ENCODE measurements around the gene HK1. TPM values are rescaled to one million over a fixed set of nuclear protein-coding genes. Genes with fewer than 3 reads are reported as not detected.

The HK1 gene
- total RNA-seq, 2 experiments from 2014 or later, result 118 to 123 TPM

DNA sequence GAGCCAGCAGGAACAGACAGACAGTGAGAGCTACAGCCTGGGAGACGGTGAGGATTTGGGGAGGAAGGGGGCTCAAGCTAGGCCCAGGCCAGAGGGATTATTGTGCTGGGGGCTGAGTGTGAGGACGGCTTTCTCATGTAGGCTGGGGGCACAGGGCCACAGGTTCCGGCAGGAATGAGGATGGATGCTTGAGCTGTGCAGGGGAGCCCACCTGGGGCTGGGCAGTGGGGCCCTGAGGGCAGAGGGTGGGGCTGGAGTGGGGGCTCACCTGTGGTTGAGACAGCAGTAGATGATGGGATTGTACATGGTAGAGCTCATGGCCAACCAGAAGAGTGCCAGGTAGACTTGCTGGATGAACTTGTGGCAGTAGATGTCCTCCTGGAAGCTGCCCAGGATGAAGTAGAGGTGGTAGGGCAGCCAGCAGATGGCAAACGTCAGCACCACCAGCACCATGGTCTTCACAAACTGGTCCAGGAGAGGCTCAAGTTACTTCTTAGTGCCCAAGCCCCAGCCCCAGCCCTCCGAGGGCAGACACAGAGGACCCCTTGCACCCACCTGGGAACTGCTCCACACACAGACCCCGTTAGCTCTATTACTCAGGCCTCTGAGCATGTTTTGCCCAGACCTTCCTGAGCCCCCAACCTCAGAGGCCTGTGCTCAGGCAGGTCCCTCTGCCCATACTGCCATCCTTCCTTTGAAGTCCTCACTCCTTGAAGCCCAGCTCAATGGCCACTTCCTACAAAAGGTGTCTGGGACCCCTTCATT is 128.7 kb downstream of the HK1 start:
- Mint-ChIP-seq H3K4me1 (peaks cover 18% of the 10 kb centered on the region), H3K9me3 (no peaks in the 10 kb centered on the region), H3K4me3 (no peak overlapping the region), H3K27ac (peak overlapping the region; percentile 25), H3K27me3 (no peaks in the 10 kb centered on the region), H3K36me3 (peaks cover 11% of the 10 kb centered on the region)
- no peak for ATAC-seq (ENCODE audit: low read depth)
- POLR2A ChIA-PET, result interaction anchor here (0.5 to 2.3 kb wide), 4 partner anchors 90 to 619 kb away, joined by 3 to 9 read pairs (median 6); no protein-coding TSS in a partner anchor
- no peak for DNase-seq

DNA sequence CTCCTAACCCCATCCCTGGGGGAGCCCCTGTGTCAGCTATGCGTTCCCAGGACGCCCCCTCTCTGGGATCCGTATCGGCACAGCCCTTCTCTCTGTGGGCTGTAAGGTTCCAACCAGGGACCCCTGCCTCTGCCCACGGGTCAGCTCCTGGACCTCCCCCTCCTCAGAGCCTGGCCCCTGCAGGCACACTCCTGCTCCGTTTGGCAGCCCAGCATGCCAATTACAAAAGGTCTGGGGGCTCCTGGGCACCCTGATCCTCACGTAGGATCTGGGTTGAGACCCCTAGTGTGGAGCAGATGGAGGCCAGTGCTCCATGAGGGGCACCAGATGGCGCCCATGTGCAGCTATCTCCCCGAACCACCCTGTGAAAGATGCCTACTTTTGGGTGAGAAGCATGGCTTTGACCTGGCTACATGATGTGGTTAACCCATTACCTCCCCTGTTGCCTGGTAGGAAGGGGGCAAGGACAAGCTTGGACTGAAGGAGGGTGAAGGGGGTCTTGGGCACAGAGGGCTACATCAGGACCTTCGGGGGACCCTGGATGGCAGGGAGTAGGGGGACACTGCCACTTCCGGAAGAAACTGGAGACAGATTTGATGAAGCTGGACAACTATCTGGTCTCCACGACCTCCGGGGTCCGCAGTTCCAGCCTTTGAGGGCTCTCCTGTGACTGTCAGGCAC is 129.5 kb downstream of the HK1 start:
- POLR2A ChIA-PET, result interaction anchor here (0.5 to 2.3 kb wide), 6 partner anchors 88 to 618 kb away, joined by 3 to 9 read pairs (median 4); partner anchors contain the start of gene SUPV3L1
- Mint-ChIP-seq H3K9me3 (no peaks in the 10 kb centered on the region), H3K36me3 (peaks cover 6% of the 10 kb centered on the region), H3K27ac (peak overlapping the region; percentile 81), H3K4me3 (peak overlapping the region; percentile 78), H3K4me1 (peaks cover 18% of the 10 kb centered on the region), H3K27me3 (no peaks in the 10 kb centered on the region)
- no peak for ATAC-seq (ENCODE audit: low read depth)
- DNase-seq, result no peak

DNA sequence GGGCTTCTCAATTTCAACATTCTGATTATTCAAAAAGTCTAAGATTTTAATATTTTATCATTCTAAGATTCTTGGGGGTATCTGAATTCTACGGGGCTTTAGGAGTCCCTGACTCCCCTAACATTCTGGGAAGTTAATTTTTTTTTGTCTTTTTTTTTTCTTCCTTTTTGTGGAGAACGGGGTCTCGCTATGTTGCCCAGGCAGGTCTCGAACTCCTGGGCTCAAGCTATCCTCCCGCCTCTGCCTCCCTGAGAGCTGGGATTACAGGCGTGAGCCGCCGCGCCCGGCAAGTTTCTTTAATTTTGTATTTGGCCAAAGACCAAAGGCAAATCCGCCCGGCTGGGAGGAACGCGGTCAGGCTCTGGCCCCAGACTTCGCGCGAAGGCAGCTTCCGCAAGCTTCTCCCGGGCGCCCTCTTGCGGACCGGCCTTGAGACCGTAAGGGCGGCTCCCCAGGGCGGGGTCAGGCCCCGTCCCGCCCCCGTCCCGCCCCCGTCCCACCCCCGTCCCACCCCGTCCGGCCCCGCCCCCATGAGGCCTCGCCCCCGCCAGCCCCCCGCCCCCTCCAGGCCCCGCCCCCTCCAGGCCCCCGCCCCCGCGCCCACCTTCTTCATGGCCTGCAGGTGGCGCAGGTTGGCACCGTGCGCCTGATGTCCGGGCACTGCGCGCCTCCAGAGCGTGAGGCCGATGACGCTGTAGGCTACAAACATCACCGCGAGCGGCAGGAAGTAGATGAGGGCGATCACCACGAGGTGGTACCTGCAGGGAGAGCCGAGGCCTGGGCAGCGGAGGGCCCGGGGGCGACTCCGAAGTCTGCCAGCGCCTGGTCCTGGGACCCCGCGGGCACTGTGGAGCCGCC is 130.3 kb downstream of the HK1 start:
- H3K4me3 Mint-ChIP-seq, result peak overlapping the region; percentile 78
- POLR2A ChIA-PET, result interaction anchor here (1.0 to 2.3 kb wide), 5 partner anchors 89 to 228 kb away, joined by 3 to 9 read pairs (median 5); partner anchors contain the start of gene SUPV3L1
- peaks cover 3% of the 10 kb centered on the region for H3K36me3 Mint-ChIP-seq

DNA sequence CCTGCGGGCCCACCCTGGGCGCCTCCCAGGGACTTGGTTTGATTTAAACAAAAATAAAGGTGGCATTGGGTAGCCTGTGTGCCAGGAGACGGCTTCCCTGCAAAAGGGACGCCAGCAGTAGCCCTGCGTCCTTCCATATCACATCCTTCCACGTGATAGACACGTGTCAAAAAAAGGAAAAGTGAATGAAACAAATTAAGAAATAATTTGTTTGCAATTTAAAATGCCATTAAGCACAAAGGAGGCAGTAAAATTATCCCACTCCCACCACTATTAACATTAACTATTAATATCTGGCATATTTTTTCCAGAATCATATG is 130.8 kb downstream of the HK1 start:
- POLR2A ChIA-PET, result interaction anchor here (1.0 to 2.3 kb wide), 4 partner anchors 89 to 229 kb away, joined by 3 to 9 read pairs (median 6); partner anchors contain the start of gene SUPV3L1

More for the DNA sequence above, 130.3 kb downstream of the HK1 start:
- Mint-ChIP-seq H3K4me1 (peaks cover 20% of the 10 kb centered on the region), H3K27me3 (no peaks in the 10 kb centered on the region), H3K27ac (peak overlapping the region; percentile 83), H3K9me3 (no peaks in the 10 kb centered on the region)
- ATAC-seq (ENCODE audit: low read depth) (peak; percentile 97), DNase-seq (peak; percentile 91)

DNA sequence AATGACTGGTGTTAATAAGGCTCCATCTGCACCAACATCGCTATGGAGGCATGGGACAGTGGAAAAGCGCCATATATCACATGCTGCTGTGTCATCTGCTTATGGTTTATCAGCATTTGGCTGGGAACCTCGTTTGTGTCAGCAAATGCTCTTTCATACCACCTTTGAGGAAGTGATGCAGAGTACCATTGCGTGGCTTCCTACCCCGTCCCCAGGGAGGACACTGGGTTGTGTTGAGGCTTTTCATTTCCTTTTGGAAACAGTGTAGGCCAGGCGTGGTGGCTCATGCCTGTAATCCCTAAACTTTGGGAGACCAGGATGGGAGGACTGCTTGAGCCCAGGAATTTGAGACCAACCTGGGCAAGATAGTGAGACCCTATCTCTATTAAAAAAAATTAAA is 131.7 kb downstream of the HK1 start:
- no peaks in the 10 kb centered on the region for H3K27me3 Mint-ChIP-seq
- DNase-seq, result no peak
- POLR2A ChIA-PET, result interaction anchor here (0.7 kb wide), 1 partner anchor 441 kb away, joined by 3 read pairs; no protein-coding TSS in a partner anchor

More for the DNA sequence above, 130.8 kb downstream of the HK1 start:
- Mint-ChIP-seq H3K9me3 (no peaks in the 10 kb centered on the region), H3K27me3 (no peaks in the 10 kb centered on the region), H3K27ac (peak overlapping the region; percentile 83), H3K4me3 (peak overlapping the region; percentile 73), H3K4me1 (peaks cover 20% of the 10 kb centered on the region), H3K36me3 (peaks cover 3% of the 10 kb centered on the region)
- ATAC-seq (ENCODE audit: low read depth), result no peak
- DNase-seq, result no peak

DNA sequence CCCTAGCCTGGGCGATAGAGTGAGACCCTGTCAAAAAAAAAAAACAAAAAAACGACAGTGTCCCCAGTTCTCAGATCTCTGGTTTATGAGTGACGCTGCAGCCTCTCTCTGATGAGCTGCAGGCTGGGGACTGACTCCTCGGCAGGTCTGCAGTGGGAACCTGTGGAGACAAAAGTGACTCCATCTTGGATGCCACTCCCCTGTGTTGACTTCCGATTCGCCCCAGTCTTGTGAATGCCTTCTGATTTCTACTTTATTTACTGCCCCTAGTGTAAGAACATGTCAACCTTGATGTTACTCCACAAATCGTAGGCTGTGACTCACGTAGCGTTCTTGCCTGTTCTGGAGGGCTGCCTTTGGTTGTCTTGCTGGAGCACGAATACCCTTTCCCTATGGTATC is 132.2 kb downstream of the HK1 start:
- ATAC-seq (ENCODE audit: low read depth) (no peak), DNase-seq (no peak)
- Mint-ChIP-seq H3K4me3 (no peak overlapping the region), H3K36me3 (peaks cover 1% of the 10 kb centered on the region), H3K4me1 (peaks cover 20% of the 10 kb centered on the region), H3K27me3 (no peaks in the 10 kb centered on the region), H3K9me3 (no peaks in the 10 kb centered on the region), H3K27ac (no peak overlapping the region)
- POLR2A ChIA-PET, result interaction anchor here (0.7 kb wide), 1 partner anchor 441 kb away, joined by 3 read pairs; no protein-coding TSS in a partner anchor

More for the DNA sequence above, 131.7 kb downstream of the HK1 start:
- no peak overlapping the region for H3K27ac Mint-ChIP-seq
- H3K36me3 Mint-ChIP-seq, result peaks cover 1% of the 10 kb centered on the region
- ATAC-seq (ENCODE audit: low read depth), result no peak
- H3K4me1 Mint-ChIP-seq, result peaks cover 20% of the 10 kb centered on the region
- no peaks in the 10 kb centered on the region for H3K9me3 Mint-ChIP-seq
- no peak overlapping the region for H3K4me3 Mint-ChIP-seq

DNA sequence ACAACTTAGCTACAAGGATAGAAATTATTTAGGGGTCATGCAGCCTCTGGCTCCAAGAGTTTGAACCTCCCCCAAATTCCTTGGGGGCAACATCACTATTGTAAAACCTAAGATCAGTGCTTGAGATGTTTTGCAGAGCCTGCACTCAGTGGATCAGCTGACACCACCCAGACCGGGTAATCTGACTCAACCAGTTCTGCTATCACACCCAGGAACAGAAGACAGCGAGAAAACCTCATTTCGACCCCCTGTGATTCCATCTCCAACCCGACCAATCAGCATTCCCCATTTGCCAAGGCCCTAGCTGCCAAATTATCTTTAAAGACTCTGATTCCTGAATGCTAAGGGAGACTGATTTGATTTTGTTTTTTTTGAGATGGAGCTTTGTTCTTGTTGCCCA is 133.2 kb downstream of the HK1 start:
- no peaks in the 10 kb centered on the region for H3K27me3 Mint-ChIP-seq
- DNase-seq (no peak), ATAC-seq (ENCODE audit: low read depth) (no peak)
- no peak overlapping the region for H3K27ac Mint-ChIP-seq
- H3K9me3 Mint-ChIP-seq, result no peaks in the 10 kb centered on the region
- POLR2A ChIA-PET, result no interaction called here
- H3K36me3 Mint-ChIP-seq, result peaks cover 1% of the 10 kb centered on the region
- no peak overlapping the region for H3K4me3 Mint-ChIP-seq
- peaks cover 20% of the 10 kb centered on the region for H3K4me1 Mint-ChIP-seq

DNA sequence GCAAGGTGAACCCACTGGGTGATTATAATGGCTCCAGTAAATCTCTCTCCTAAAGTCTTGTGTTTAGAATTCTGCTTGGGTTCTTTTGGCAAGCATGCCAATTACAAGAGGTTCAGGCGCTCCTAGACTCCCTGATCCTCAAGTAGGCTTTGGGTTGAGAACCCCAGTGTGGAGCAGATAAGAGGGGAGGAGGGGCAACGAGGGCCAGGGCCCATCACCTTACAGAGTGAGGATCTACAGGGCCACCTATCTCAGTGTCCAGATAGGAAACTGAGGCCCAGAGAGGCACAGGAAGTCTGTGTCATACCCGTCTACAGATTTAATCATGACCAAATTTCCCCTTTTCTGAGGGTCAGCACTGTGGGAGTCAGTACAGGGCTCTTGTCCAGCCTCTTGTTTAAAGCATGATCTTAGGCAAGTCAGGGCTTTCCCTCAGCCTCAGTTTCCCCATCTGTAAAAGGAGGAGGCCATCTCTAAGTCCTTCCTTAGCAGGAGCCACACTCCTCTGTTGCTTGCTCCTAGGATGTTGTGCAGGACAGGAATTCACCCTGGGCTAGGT is 134.0 kb downstream of the HK1 start:
- DNase-seq (peak; percentile 12), ATAC-seq (ENCODE audit: low read depth) (no peak)
- Mint-ChIP-seq H3K9me3 (no peaks in the 10 kb centered on the region), H3K4me3 (no peak overlapping the region), H3K27ac (no peak overlapping the region), H3K4me1 (peaks cover 20% of the 10 kb centered on the region), H3K36me3 (peaks cover 1% of the 10 kb centered on the region), H3K27me3 (no peaks in the 10 kb centered on the region)
- POLR2A ChIA-PET, result no interaction called here

DNA sequence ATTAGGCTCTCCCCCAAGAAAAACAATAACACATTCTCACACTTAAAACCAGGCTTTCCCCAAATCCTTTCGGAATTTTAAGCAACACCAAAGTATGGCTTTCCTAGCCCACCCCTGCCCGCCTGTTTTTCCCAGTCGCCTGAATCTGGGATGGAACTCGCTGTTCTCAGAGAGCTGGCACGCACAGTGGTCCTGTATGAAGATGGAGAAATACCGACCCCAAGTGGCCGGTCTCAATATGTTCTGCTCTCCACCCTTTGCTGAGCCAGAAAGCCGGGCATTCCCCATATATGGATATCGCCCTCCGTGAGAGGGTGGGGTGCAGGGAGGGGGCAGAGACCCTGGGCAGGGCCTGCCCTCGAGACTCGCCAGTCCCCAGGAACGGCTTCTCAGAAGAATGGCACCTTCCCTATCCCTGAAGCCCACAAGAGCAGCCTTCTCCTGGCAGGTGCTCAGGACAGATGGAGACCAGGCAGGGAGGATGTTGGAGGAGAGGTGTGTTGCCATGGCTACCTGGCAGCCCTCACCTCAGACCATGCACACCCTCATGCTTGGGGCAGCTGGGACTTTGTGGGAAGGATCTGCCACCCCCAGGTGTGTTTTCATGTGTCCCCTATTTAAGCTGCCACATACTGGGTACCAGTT is 135.0 kb downstream of the HK1 start:
- DNase-seq, result peak; percentile 36
- no peaks in the 10 kb centered on the region for H3K9me3 Mint-ChIP-seq
- H3K36me3 Mint-ChIP-seq, result no peaks in the 10 kb centered on the region
- H3K4me1 Mint-ChIP-seq, result peaks cover 12% of the 10 kb centered on the region
- H3K27me3 Mint-ChIP-seq, result no peaks in the 10 kb centered on the region
- no peak overlapping the region for H3K27ac Mint-ChIP-seq
- POLR2A ChIA-PET, result no interaction called here
- H3K4me3 Mint-ChIP-seq, result no peak overlapping the region
- ATAC-seq (ENCODE audit: low read depth), result no peak

DNA sequence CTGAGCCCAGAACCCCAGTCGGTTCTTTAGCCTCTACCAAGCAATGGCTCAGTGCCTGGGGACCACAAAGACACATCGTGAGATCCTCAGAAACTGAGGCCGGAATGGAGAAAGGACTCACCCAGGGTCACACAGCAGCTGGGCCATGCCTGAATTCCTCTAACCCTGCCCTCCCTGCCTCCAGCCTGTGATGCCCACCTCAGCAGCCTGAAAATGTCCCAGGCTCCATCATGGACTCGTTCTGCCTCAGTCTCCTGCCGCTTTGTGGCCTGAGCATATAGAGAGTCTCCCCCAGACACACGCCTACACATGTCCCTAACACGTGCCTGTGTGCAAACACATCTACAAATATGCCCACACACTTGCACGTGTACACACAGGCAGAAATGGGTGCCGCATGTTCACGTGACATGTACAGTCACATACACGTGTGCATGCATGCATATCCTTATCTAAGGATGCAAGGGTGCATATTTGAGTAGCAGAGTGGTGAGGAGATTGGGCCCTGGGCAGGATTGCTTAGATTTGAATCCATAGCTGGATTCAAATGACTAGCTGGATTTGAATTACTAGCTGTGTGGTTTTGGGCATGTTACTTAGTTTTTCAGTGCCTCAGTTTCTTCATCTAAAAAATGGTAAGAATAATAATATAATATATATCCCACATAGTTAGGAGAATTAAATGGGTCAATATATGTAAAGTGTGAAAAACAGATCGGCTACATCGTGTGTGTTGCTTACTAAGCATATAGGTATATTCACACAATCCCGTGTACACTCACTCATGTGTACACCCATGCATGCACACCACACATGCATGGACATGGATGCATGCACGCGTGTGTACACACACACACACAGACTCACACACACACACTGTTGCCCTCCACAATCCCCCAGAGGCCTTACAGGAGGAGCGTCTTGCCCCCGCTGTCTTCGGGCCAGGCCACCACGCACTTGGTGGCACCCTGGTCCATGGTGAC is 136.0 kb downstream of the HK1 start:
- no peak overlapping the region for H3K27ac Mint-ChIP-seq
- no peaks in the 10 kb centered on the region for H3K9me3 Mint-ChIP-seq
- ATAC-seq (ENCODE audit: low read depth), result no peak
- peaks cover 9% of the 10 kb centered on the region for H3K4me1 Mint-ChIP-seq
- no peak overlapping the region for H3K4me3 Mint-ChIP-seq
- DNase-seq, result no peak
- POLR2A ChIA-PET, result no interaction called here
- no peaks in the 10 kb centered on the region for H3K36me3 Mint-ChIP-seq
- no peaks in the 10 kb centered on the region for H3K27me3 Mint-ChIP-seq

DNA sequence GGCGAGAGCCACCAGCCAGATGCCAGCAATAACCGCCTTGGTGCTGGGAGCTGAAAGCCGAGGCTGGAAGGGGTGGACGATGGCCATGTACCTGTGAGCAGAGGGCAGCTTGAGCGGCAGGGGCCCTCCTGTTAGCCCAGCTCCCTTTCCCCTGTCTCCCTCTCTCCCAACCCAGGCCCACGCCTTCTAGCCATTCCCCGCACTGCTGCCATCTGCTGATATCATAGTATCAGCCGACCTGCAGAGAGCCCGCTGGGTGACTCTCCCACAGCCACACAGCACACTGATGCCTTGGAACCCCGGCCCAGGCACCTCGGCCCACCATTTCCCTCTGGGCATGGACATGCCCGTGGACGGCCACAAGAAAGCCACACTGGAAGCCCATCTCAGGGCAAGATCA is 136.8 kb downstream of the HK1 start:
- Mint-ChIP-seq H3K36me3 (no peaks in the 10 kb centered on the region), H3K9me3 (no peaks in the 10 kb centered on the region), H3K4me3 (no peak overlapping the region), H3K27ac (no peak overlapping the region), H3K4me1 (peaks cover 5% of the 10 kb centered on the region), H3K27me3 (no peaks in the 10 kb centered on the region)
- DNase-seq (no peak), ATAC-seq (ENCODE audit: low read depth) (no peak)
- POLR2A ChIA-PET, result no interaction called here

DNA sequence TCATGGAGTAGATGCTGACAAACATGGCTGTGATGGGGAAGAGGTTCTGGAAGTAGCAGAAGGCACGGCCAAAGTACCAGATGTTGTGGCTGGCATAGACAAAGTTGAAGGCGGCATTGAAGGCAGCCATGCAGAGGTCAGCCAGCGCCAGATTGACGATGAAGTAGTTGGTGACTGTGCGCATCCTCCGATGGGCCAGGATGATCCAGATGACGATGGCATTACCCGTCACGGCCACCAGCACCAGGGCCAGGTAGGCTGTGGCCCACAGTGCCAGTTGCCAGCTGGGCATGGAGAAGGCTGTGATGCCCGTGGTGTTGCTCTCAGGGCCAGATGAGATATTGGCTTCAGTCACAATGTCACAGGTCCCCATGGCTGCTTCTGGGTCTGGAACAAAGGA is 137.7 kb downstream of the HK1 start:
- Mint-ChIP-seq H3K4me3 (no peak overlapping the region), H3K4me1 (peaks cover 2% of the 10 kb centered on the region), H3K27me3 (no peaks in the 10 kb centered on the region), H3K27ac (no peak overlapping the region), H3K9me3 (no peaks in the 10 kb centered on the region), H3K36me3 (no peaks in the 10 kb centered on the region)
- ATAC-seq (ENCODE audit: low read depth) (no peak), DNase-seq (no peak)
- POLR2A ChIA-PET, result no interaction called here
